Fibroblast of villous mesenchyme (primary cell): Measurements from ENCODE around the gene ZNF766. TPM values are rescaled to one million over a fixed set of nuclear protein-coding genes. Genes with fewer than 3 reads are reported as not detected.

Experiments
- DNase-seq: peaks from one replicate; pipeline ENCODE4 v3.0.0-alpha.2; 2010; ENCODE audit warnings: low read depth
- H3K4me3 ChIP-seq: 2 replicates; pipeline ENCODE4 v1.5.1; 2011; ENCODE audit warnings: low read depth, mild to moderate bottlenecking, low read length
- CTCF ChIP-seq: IDR thresholded peaks from 2 replicates; pipeline ENCODE4 v1.5.1; 2012; ENCODE audit warnings: low read depth, mild to moderate bottlenecking, low read length; ENCODE audit not compliant: insufficient read depth
- total RNA-seq: library from RNA; depleted of rRNA; stranded (reverse); fragments of >200 nt; gene quantifications from 2 replicates; pipeline ENCODE4 v1.2.3, GENCODE V29; 2012

Gene ZNF766
- total RNA-seq, 1 donor: 12.1 TPM

DNA sequence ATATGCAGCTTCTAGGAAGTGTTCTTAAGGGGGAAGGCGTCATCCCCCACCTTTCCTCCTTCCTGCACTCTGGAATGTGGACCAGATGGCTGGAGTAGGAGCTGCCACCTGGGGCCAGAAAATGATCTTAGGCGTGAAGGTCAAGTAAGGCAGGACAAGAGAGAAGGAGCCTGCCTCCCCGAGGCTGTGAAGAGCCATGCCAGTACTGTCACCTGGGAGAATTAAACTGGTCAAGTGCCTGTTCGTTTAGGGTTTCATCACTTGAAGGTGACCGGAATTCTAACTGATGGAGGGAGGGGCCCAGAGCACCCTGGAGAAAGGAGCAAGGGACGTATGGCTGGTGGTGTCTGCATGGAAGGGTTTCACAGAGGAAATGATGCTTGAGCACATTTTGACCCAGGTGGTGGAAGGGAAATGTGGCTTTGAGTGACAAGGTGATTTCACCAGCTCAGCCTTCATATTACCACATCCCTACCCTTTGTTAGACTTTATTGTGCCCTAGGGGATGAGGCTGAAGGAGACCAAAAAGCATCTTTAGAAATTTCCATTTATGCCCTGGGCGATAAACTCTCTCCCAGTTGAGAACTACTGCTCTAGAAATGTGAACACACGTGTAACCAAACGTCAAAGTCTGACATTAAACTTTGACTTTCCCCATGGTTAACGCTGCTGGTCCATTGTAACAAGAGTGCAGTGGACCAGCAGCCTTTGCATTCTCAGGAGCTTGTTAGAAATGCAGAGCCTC is 42.0 kb upstream of the ZNF766 start:
- DNase-seq: no peak
- no peak overlapping the region for H3K4me3 ChIP-seq
- no peak for TF ChIP-seq CTCF

- DNase-seq: no peak
- H3K4me3 ChIP-seq: no peak overlapping the region
- TF ChIP-seq CTCF: no peak
Measured at GRCh38 chr19:52227980-52228379, 41.4 kb upstream of the ZNF766 start.

DNA sequence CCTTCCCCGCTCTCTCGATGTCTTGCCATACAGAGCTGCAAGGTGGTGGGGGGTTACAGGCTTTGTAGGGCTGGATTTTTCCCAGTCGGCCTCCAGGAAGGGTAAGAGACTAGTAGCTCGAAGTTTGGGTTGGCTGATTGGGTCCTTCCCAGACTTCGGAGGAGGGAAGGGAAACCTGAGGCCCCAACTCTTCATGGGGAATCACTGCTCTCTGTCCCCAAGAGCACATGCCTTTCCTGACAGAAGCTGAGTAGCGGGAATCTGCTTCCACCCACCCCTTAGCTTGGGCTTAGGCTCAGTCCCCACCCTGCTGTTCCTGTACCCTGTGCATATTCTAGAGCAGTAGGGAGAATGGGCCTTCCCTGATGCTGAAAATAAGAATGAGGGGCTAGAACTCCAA is 39.9 kb upstream of the ZNF766 start:
- DNase-seq: no peak
- no peak overlapping the region for H3K4me3 ChIP-seq
- no peak for TF ChIP-seq CTCF

DNA sequence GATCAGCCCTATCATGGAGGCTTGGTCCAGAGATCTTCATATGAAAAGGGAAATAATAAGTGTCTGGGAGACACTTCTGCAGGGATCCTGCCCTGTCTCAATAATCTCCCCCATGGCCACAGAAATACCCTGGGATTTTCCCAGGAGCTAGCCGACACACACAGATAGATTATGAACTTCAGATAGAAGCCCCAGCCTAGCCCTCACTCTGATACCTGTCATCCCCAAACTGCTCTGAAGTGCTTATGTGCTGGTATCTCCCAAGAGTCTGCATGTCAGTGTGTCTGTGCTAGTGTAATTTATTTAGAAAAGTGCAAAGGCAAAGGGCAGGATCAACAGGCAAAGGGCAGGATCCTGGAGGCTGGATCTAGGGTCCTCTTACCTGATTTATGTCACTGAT is 38.7 kb upstream of the ZNF766 start:
- no peak for DNase-seq
- no peak for TF ChIP-seq CTCF
- H3K4me3 ChIP-seq: no peak overlapping the region

DNA sequence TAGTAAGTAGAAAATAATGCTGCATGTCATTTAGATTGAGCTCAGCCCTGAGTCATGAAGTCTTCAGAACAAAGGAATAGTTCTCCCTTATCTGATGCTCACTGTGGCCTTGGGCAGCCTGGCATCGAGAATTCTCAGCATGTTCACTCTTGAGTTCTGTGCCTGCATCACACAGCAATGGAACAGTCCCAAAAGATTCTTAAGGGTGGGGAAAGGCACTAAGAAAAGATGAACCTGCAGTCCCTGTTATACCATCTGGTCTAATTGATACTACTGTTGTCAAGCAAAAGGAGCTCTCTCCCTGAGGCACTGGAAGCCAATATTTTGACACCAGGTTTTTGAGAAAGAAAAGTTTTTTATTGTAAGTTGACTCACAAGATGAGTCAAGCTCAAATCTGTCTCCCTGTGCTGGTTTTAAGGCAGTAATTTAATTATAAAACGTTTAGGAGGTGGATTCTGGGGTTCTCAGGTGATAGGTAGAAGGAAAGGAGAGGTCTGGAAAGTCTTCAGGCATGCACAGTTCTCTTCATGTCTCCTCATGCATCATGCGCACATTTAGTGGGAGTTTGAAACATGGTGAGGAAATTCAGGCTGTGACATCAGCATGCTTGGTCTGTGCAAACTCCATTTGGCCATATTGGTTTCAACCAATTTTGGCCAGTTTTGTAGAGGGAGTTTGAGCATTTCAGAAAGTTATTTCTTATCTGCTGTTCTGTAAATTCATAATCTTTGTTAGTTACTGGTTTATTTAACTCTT is 38.1 kb upstream of the ZNF766 start:
- TF ChIP-seq CTCF: no peak
- no peak overlapping the region for H3K4me3 ChIP-seq
- DNase-seq: no peak

- no peak for DNase-seq
- H3K4me3 ChIP-seq: no peak overlapping the region
- TF ChIP-seq CTCF: no peak
Measured at GRCh38 chr19:52234406-52234805, 35.0 kb upstream of the ZNF766 start.
